Measurements from ENCODE around the gene DPYSL4. TPM values are rescaled to one million over a fixed set of nuclear protein-coding genes. Genes with fewer than 3 reads are reported as not detected.

The DPYSL4 gene
- total RNA-seq, 1 experiment from 2014 or later = 26.3 TPM

GRCh38 chr10:132164761-132165278 is 21.9 kb upstream of the DPYSL4 start:
- Histone ChIP-seq H4K8ac (replicated peaks; ENCODE audit: insufficient read length, low read depth, low read length) (no peak overlapping the region), H3K4me1 (ENCODE audit: insufficient read depth, low read length) (no peaks in the 10 kb centered on the region; the same call in 1 of the 2 replicates), H4K91ac (ENCODE audit: insufficient read length, low read depth, low read length) (no peak overlapping the region), H2BK12ac (ENCODE audit: insufficient read length, low read depth, low read length) (no peak overlapping the region), H3K27me3 (ENCODE audit: insufficient read depth, low read length) (no peaks in the 10 kb centered on the region), H2BK120ac (ENCODE audit: low read depth, low read length, poor library complexity, severe bottlenecking) (no peak overlapping the region), H2BK5ac (ENCODE audit: insufficient read length, low read length) (no peak overlapping the region), H3K9me3 (ENCODE audit: control insufficient read depth, low read depth, low read length) (no peaks in the 10 kb centered on the region), H2AFZ (ENCODE audit: low read length) (no peak overlapping the region), H2AK5ac (ENCODE audit: insufficient read length, low read length) (no peak overlapping the region), H3K79me1 (ENCODE audit: insufficient read depth, low read depth, low read length, poor library complexity, severe bottlenecking) (no peaks in the 10 kb centered on the region), H3K27ac (ENCODE audit: insufficient read length, low read depth, low read length) (no peak overlapping the region), H3K23ac (ENCODE audit: insufficient read length, low read depth, low read length) (no peak overlapping the region), H3K79me2 (ENCODE audit: insufficient read depth, low read length) (no peaks in the 10 kb centered on the region), H3K18ac (ENCODE audit: insufficient read length, low read depth, low read length) (no peak overlapping the region), H2BK15ac (ENCODE audit: low read depth, low read length) (no peak overlapping the region), H3K23me2 (ENCODE audit: insufficient read length, low read depth, low read length, poor library complexity, severe bottlenecking) (no peaks in the 10 kb centered on the region), H3K56ac (ENCODE audit: insufficient read length, low read depth, low read length) (no peak overlapping the region), H2BK20ac (ENCODE audit: low read depth, low read length, poor library complexity, severe bottlenecking) (no peak overlapping the region), H3T11ph (ENCODE audit: low read length) (no peak overlapping the region), H4K20me1 (ENCODE audit: control insufficient read depth, insufficient read depth, insufficient read length) (no peaks in the 10 kb centered on the region), H3K9ac (ENCODE audit: extremely low read depth, insufficient read length, low read length) (no peak overlapping the region), H3K4me2 (ENCODE audit: insufficient read depth, insufficient read length, low read length) (no peak overlapping the region), H3K4ac (ENCODE audit: low read depth, low read length) (no peak overlapping the region), H4K5ac (ENCODE audit: insufficient read length, low read depth, low read length) (no peak overlapping the region), H3K14ac (ENCODE audit: insufficient read depth, low read length) (no peak overlapping the region)
- Mint-ChIP-seq H3K36me3 (ENCODE audit: insufficient read depth in 1 of 3, low read depth in 3 of 3) (no peaks in the 10 kb centered on the region), H3K27me3 (ENCODE audit: low read depth) (peaks cover 7% of the 10 kb centered on the region), H3K9me3 (no peaks in the 10 kb centered on the region), H3K4me3 (no peak overlapping the region; a peak in 1 of 5 replicates), H3K27ac (no peak overlapping the region), H3K4me1 (peaks cover 14 to 24% of the 10 kb centered on the region in 2 experiments)
- WGBS (ENCODE audit: extremely low coverage, insufficient read length, low lambda C conversion rate) = no CpG with 5 or more reads among the region's 20 CpGs
- DNase-seq = peak; percentile 69
- no peak for TF ChIP-seq CTCF (conservative IDR thresholded peaks at IDR 0.05)

All from H9 (cell line).